ENCODE data around the gene CYP2C18. TPM values are rescaled to one million over a fixed set of nuclear protein-coding genes. Genes with fewer than 3 reads are reported as not detected.

Gene CYP2C18
- polyA plus RNA-seq, 2 of the 4 experiments (the other 2 are of a cell fraction) = 0.05 TPM

DNA sequence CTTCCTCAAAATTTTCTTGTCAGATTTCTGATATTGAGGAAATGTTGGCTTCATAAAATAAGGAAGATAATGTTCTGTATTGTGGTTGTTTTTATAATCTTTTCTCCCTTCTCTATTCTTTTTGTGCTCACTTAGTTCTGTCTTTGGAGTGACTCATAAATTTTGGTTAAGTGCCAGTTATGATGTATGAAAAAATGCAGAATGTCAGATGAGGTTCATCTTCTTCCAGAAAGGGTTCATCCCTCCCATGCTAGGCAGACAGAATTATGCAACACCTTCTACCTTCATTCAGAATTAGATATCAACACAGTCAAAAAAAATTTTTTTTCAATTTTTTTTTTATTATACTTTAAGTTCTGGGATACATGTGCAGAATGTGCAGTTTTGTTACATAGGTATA is 42.3 kb downstream of the CYP2C18 start:
- Histone ChIP-seq H3K4me1 (0 out of 3 replicates have a peak, but pooled peaks cover 3% of the 10 kb centered on the region), H3K9me3 (no peaks in the 10 kb centered on the region), H3K4me2 (no peak overlapping the region; the same call in 2 of the 3 replicates), H3K4me3 (no peak overlapping the region), H3K27ac (no peak overlapping the region)
- CTCF ChIA-PET = no interaction called here
- POLR2A ChIA-PET = no interaction called here
- FAIRE-seq (no peak), DNase-seq (ENCODE audit: low read depth in 1 of 2, low spot score in 1 of 2) (peak in 1 of 2 experiments; percentile 20), ATAC-seq (no peak)
- TF ChIP-seq MAX (IDR thresholded peaks at IDR 0.05) (no peak), HOXB5 (CRISPR knock-in tag; IDR thresholded peaks at IDR 0.05) (no peak), POLR2AphosphoS2 (conservative IDR thresholded peaks at IDR 0.05; ENCODE audit: low read length) (no peak), HDAC2 (IDR thresholded peaks at IDR 0.05) (no peak), CHD4 (IDR thresholded peaks at IDR 0.05; ENCODE audit: borderline replicate concordance) (no peak), FOSL2 (IDR thresholded peaks at IDR 0.05) (no peak), FOSL2 (CRISPR knock-in tag; IDR thresholded peaks at IDR 0.05) (peak; percentile 23; the same call in 1 of the 2 replicates), ZFP36 (IDR thresholded peaks at IDR 0.05; ENCODE audit: borderline replicate concordance, partially characterized antibody) (no peak), ZNF302 (CRISPR knock-in tag; IDR thresholded peaks at IDR 0.05) (no peak)

DNA sequence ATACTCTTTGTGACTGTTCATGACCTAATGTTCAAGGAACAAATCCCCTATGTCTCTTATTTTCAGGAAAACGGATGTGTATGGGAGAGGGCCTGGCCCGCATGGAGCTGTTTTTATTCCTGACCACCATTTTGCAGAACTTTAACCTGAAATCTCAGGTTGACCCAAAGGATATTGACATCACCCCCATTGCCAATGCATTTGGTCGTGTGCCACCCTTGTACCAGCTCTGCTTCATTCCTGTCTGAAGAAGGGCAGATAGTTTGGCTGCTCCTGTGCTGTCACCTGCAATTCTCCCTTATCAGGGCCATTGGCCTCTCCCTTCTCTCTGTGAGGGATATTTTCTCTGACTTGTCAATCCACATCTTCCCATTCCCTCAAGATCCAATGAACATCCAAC is 51.7 kb downstream of the CYP2C18 start:
- POLR2A ChIA-PET = no interaction called here
- Histone ChIP-seq H3K4me2 (no peak overlapping the region), H3K4me3 (no peak overlapping the region), H3K4me1 (no peaks in the 10 kb centered on the region), H3K9me3 (peaks cover 2% of the 10 kb centered on the region; the same call in 1 of the 3 replicates), H3K27ac (no peak overlapping the region; a peak in 1 of 6 replicates)
- no peak for TF ChIP-seq POLR2A (IDR thresholded peaks at IDR 0.05; ENCODE audit: low read length)
- no peak for TF ChIP-seq PHF8 (IDR thresholded peaks at IDR 0.05; ENCODE audit: borderline replicate concordance, low read depth)
- no peak for TF ChIP-seq ZC3H11A (IDR thresholded peaks at IDR 0.05)
- no peak for TF ChIP-seq ESRRA (IDR thresholded peaks at IDR 0.05; ENCODE audit: borderline replicate concordance, low read length)
- DNase-seq (ENCODE audit: low read depth in 1 of 2, low spot score in 1 of 2) (no peak), ATAC-seq (no peak), FAIRE-seq (no peak)
- CTCF ChIA-PET = no interaction called here
- 52% methylated on average over 3 of the region's 3 CpGs for WGBS (ENCODE audit: missing lambda C conversion rate)

GRCh38 chr10:94738588-94738987 is 55.1 kb downstream of the CYP2C18 start:
- DNase-seq (ENCODE audit: low read depth in 1 of 2, low spot score in 1 of 2) (no peak), ATAC-seq (no peak), FAIRE-seq (no peak)
- H3K27ac ChIP-seq = no peak overlapping the region
- ChIA-PET POLR2A (no interaction called here), CTCF (no interaction called here)
- H3K4me3 ChIP-seq = no peak overlapping the region
- H3K4me1 ChIP-seq = no peaks in the 10 kb centered on the region
- H3K4me2 ChIP-seq = no peak overlapping the region
- peaks cover 7% of the 10 kb centered on the region; the same call in 1 of the 3 replicates for H3K9me3 ChIP-seq
- 38% methylated on average over 2 of the region's 2 CpGs for WGBS (ENCODE audit: missing lambda C conversion rate)
- TF ChIP-seq RARB (CRISPR knock-in tag; IDR thresholded peaks at IDR 0.05) (no peak), RAD21 (conservative IDR thresholded peaks at IDR 0.05 in 1 of 2, IDR thresholded peaks at IDR 0.05 in 1 of 2) (no peak), KDM5A (IDR thresholded peaks at IDR 0.05) (no peak), TP53 (CRISPR knock-in tag; IDR thresholded peaks at IDR 0.05) (no peak), ZNF302 (CRISPR knock-in tag; IDR thresholded peaks at IDR 0.05) (no peak), ESRRA (IDR thresholded peaks at IDR 0.05; ENCODE audit: borderline replicate concordance, low read length) (no peak), REST (IDR thresholded peaks at IDR 0.05) (no peak), ZC3H11A (IDR thresholded peaks at IDR 0.05) (no peak), JUN (IDR thresholded peaks at IDR 0.05) (no peak), EHMT2 (IDR thresholded peaks at IDR 0.05; ENCODE audit: low read depth) (no peak), CHD4 (IDR thresholded peaks at IDR 0.05; ENCODE audit: borderline replicate concordance) (no peak), MAZ (IDR thresholded peaks at IDR 0.05; ENCODE audit: borderline replicate concordance, low read depth, low read length) (no peak)
- TF ChIP-seq, protein P1, sequence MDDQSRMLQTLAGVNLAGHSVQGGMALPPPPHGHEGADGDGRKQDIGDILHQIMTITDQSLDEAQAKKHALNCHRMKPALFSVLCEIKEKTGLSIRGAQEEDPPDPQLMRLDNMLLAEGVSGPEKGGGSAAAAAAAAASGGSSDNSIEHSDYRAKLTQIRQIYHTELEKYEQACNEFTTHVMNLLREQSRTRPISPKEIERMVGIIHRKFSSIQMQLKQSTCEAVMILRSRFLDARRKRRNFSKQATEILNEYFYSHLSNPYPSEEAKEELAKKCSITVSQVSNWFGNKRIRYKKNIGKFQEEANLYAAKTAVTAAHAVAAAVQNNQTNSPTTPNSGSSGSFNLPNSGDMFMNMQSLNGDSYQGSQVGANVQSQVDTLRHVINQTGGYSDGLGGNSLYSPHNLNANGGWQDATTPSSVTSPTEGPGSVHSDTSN (IDR thresholded peaks at IDR 0.05) = no peak

Measured in A549 (cell line).